HG02943 (cell line): ENCODE results near the gene FGD5.
"Not testable (repeated sequence)": the region's sequence is repeated elsewhere in the genome, so short reads cannot be mapped to it uniquely, and the experiment has no call there.

Source experiments
- ATAC-seq: cut with Tn5 transposase; IDR thresholded peaks from one replicate; pipeline ENCODE4 v1.9.1; 2021; ENCODE audit warnings: mild to moderate bottlenecking, low read depth, moderate library complexity; ENCODE audit not compliant: unreplicated experiment

FGD5 gene

GRCh38 chr3:14803981-14804834 is 14.6 kb upstream of the FGD5 start:
- ATAC-seq = no peak

DNA sequence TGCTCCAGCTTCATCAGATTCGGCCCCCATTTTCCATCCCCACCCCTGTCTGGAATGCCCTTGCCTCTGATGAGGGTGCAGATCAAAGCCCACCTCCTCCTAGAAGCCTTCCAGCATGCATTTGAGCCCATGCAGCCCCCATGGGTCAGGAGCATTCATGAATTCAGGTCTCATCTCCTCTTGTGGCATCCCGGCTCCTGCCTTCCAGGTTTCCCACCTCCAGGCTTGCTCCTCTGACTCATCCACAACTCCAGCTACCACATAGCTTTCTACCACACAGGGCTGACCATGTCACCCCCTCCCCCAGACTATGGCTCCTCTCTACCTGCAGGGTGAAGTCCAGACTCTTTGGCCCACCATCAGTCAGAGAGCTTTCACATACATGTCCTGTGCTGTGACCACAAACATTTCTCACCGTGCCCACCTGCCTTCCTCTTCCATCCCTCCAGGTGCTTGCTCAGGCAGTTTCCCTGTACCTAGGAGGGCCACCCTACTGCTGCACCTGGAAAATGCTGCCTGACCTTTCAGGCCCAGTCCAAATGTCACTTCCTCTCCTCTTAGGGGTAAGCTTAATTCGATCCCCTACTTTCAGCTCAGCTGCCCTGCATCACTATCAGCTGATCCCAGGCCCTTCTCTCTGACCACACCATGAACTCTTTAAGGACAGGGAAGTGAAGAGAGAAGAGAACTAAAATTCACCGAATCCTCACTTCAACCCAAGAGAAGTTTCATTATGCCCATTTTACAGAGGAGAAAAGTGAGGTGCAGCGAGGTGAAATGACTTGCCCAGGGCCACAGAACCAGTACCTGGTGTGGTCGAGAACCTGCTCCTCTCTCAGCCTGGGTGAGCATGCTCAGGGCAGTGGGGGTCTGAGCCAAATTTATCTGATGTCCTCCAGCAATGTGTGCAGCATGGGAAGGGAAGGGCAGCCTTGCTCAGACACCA is 13.7 kb upstream of the FGD5 start:
- no peak for ATAC-seq

DNA sequence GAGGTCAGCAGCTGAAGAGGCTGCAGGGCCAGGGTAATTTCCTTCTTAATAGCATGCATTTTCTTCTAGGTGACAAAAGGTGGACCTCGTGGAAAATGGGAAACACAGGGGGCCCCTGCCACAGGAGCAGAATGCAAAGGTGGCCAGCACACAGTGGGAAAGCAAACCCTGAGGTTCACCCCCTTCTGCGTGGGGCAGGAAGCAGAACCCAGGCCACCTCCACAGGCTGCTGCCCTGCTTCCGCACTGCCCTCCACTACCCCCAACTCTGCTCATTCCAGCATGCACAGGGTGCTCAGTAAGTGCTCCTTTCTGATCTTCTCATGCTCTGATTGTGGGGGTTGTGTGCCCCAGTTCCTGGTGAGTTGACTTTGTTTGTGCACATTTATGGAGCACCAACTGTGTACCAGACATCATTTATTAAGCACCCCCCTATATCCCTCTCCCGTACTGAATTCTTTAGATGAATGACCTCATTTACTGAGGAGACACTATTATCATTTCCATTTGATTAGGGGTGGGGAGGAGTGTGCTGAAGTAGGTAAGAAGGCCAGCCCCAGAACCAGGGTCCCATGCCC is 12.7 kb upstream of the FGD5 start:
- ATAC-seq = no peak

- no peak for ATAC-seq
Observed at GRCh38 chr3:14806641-14807263, 12.0 kb upstream of the FGD5 start.

- ATAC-seq = no peak
Observed at GRCh38 chr3:14808025-14808424, 10.7 kb upstream of the FGD5 start.

GRCh38 chr3:14808502-14809266 is 10.1 kb upstream of the FGD5 start:
- ATAC-seq = no peak

DNA sequence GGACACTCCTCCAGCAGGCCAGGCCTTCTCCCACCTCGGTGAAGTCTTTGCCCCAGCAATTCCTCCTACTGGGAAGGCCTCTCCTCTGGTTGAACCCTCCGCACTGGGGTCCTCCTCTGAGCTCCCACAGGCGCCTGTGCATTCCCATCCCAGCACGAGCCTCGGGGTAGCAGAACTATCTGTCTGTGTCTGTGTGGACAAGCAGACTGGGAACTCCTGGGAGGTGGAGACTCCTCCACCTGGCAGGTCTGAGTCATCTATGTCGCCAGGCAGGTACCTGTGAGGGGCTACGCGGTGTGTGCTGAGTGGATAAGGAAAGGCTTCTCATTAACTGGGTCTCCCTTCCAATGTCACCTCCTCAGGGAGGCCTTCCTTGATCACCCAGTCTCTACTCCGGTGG is 9.2 kb upstream of the FGD5 start:
- not testable (repeated sequence) for ATAC-seq

DNA sequence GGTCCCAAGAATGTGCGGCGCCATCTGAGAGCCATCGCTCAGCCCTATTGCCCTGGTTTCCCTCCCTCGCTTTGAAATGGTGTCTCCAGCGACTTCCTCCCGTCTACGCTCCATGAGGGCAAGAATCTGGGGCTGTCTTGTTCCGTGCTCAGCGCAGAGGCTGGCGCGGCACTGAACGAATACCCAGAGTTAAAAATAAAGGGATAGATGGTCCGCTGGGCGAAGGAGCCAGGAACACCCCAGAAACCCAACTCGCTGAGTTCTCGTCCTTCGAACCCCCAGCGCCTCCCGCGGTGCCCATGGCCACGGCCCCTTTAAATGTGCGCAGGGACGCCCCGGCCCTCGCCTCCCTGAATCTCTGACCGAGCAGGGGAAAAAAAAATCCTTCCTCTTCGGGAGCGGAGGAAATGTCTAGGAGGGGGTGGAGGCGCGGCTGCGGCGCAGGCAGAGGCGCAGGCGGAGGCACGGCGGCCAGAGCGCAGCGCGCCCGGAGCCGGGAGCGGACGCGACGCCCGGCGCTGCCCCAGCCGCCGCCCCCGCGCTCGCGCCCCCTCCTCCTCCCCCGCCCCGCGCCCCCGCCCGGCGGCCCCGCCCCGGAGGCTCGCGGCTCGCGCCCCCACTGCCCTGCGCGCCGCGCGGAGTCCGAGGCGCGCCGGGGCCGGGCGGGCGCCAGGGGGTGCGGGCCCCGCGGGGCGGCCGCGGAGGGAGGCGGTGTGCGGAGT is 8.5 kb upstream of the FGD5 start:
- no peak for ATAC-seq

- no peak for ATAC-seq
Observed at GRCh38 chr3:14810801-14811661, 7.7 kb upstream of the FGD5 start.

DNA sequence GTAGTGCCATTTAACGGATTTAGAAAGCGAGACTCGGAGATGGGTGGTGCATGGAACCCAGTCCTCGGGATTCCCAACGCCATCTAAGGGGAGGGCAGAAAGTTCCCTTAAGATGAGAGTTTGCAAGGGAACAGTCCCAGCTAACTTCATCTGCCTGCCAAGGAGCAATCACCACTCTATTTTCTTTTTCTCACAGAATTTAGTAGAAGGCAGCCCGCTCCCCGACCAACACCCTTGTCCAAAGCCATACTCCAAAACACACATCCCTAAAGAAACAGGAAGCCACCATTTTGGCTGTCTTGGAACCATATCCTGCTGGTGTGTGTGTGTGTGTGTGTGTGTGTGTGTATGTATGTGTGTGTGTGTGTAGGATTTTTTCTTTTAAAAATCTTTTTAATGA is 7.1 kb upstream of the FGD5 start:
- ATAC-seq = no peak

DNA sequence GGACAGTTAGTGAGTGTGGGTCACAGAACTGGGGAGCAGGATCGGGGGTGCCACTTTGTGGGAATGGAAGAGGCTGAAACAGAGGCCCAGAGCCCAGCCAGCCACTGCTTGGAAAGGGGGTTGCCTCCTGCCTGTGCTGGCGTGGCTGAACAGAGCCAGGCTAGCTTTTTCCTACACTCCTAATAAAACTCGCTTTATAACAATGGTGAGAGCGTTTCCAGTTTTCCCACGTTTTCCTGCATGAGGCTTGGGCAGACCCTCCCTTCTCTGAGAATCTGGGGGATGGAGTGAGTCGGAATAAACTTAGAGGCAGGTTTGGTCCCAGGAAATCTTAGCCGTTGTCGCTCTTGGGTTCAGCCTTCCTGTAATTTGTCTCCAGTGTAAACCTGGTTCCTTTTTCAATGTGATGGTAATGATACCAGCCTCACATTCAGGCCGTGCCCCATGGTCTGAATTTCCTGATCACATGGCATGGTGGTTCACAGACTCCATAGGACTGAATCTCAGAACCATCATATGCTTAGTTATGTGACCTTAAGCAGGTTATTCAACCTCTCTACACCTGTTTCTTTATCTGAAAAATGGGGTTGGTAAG is 6.5 kb upstream of the FGD5 start:
- no peak for ATAC-seq

DNA sequence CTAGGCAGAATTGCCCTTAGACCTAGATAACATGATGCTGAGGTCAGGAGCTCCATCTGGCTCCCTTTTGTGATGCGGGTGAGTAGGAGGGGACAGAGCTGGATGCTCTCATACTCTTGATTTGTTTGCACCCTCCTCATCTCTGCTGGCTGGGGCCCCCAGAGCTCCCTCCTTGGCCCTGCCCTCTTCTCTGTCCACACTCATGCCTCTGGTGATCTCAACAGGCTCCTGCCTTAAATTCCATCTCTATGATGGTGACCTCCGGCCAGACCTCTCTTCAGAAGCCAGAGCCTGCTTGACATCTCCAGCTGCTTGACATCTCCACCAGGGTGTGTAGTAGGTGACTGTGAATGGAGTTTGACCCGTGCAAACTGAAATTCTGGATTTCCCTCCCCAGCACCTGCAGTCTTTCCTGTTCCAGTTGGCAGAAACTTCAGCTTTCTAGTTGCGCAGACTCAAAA is 4.3 kb upstream of the FGD5 start:
- ATAC-seq = no peak

DNA sequence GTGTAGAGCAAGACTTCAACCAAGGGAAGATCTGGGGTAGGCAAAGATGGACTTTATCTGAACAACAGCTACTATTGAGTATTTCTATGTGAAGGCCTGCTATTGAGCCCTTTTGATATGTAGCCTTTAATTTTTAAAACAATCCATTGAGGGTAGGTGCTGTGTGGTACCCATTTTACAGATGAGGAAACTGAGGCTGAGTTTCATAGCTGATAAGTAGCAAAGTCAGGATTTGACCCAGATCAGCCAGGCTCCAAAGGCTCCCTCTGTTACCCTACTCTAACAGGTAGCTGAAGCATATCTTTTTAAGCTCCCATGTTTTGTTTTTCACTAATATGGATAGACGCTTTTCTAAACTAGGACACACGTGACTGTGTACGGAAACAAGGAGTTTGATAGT is 2.4 kb upstream of the FGD5 start:
- ATAC-seq = no peak

- ATAC-seq = no peak
Observed at GRCh38 chr3:14819671-14820070, 909 bp downstream of the FGD5 start.

DNA sequence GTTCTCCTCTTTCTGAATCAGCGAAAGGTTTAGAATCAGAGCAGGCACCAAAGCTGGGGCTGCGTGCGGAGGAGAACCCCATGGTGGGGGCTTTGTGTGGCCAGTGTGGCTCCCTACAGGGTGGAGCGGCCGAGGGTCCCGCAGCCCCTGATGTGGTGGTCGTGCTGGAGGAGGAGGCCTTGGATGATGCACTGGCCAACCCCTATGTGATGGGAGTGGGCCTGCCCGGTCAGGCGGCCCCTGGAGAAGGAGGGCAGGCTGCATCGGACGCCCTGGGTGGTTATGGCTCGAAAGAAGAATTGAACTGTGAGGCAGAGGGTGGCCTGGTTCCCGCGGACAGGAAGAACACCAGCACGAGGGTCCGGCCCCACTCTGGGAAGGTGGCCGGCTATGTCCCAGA is 1.4 kb downstream of the FGD5 start:
- no peak for ATAC-seq

GRCh38 chr3:14821151-14821550 is 2.4 kb downstream of the FGD5 start:
- ATAC-seq = no peak

- ATAC-seq = no peak
Observed at GRCh38 chr3:14822134-14822533, 3.4 kb downstream of the FGD5 start.
